Heart left ventricle (tissue), 13 donors: Measurements from ENCODE around the gene CD27.

Source experiments
- POLR2A ChIP-seq, 2 donors: fragments of 450-650 bp; IDR thresholded peaks; one replicate each; pipeline ENCODE4 v1.6.1; 2017; ENCODE audit warnings: antibody characterized with exemption in 2 of 2, mild to moderate bottlenecking in 2 of 2, moderate library complexity in 2 of 2
- TF ChIP-seq, protein P1 (sequence below), 12 donors: fragments of 200-600 bp; sonication (generic) in 4 of 12; IDR thresholded peaks; one replicate each; pipeline versions ENCODE4 v1.5.0 to v1.8.0; 2018 to 2022; ENCODE audit warnings: antibody characterized with exemption in 12 of 12, mild to moderate bottlenecking in 5 of 12
- donor health status: ischemic (EF 13 %, LVEDD 7.1; RV severe dilation, severe dysfunction).
- donor health status: DM: no; HTN: yes; CAD: no.
- donor health status: DM: no; HTN: no; CAD: no.
- donor health status: ischemic (EF 25% LVEDD 6.9; RV normal size, moderate dysfunction).
- donor health status: ischemic (EF 25% LVEDD 5.7; RV mildly dilated, moderate dysfunction).
- donor health status: ischemic (EF 35%, LVEDD 5.7; RV mildly dilated, moderate dysfunction).
- donor health status: nonischemic (EF 11% LVEDD 7.7; RV severe dilation, severe dysfunction).
- donor health status: DM: yes; HTN: yes; CAD: no.
- donor health status: PGD.
- donor health status: ischemic (EF 29% LVEDD 5.4; RV normal size, mild dysfunction).
- donor health status: nonischemic (EF 23%, LVEDD 6.1; RV moderate dilation, normal function).

DNA sequence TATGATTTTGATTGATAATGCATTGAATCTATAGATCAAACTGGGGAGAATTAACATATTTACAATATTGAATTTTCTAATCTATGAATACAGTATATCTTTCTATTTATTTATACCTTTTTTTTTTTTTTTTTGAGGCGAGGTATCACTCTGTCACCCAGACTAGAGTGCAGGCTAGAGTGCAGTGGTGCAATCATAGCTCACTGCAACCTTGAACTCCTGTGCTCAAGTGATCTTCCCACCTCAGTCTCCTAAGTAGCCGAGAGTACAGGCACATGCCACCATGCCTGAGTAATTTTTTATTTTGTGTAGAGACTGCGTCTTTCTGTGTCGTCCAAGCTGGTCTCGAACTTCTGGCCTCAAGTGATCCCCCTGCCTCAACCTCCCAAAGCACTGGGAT lies 40.4 kb upstream of the CD27 start:
- TF ChIP-seq, protein P1, sequence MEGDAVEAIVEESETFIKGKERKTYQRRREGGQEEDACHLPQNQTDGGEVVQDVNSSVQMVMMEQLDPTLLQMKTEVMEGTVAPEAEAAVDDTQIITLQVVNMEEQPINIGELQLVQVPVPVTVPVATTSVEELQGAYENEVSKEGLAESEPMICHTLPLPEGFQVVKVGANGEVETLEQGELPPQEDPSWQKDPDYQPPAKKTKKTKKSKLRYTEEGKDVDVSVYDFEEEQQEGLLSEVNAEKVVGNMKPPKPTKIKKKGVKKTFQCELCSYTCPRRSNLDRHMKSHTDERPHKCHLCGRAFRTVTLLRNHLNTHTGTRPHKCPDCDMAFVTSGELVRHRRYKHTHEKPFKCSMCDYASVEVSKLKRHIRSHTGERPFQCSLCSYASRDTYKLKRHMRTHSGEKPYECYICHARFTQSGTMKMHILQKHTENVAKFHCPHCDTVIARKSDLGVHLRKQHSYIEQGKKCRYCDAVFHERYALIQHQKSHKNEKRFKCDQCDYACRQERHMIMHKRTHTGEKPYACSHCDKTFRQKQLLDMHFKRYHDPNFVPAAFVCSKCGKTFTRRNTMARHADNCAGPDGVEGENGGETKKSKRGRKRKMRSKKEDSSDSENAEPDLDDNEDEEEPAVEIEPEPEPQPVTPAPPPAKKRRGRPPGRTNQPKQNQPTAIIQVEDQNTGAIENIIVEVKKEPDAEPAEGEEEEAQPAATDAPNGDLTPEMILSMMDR (IDR thresholded peaks at IDR 0.05), result no peak
- no peak for TF ChIP-seq POLR2A (IDR thresholded peaks at IDR 0.05)
